ENCODE measurements around the gene USP40.
"Not testable (repeated sequence)": the region's sequence is repeated elsewhere in the genome, so short reads cannot be mapped to it uniquely, and the experiment has no call there.

The USP40 gene, protein sequence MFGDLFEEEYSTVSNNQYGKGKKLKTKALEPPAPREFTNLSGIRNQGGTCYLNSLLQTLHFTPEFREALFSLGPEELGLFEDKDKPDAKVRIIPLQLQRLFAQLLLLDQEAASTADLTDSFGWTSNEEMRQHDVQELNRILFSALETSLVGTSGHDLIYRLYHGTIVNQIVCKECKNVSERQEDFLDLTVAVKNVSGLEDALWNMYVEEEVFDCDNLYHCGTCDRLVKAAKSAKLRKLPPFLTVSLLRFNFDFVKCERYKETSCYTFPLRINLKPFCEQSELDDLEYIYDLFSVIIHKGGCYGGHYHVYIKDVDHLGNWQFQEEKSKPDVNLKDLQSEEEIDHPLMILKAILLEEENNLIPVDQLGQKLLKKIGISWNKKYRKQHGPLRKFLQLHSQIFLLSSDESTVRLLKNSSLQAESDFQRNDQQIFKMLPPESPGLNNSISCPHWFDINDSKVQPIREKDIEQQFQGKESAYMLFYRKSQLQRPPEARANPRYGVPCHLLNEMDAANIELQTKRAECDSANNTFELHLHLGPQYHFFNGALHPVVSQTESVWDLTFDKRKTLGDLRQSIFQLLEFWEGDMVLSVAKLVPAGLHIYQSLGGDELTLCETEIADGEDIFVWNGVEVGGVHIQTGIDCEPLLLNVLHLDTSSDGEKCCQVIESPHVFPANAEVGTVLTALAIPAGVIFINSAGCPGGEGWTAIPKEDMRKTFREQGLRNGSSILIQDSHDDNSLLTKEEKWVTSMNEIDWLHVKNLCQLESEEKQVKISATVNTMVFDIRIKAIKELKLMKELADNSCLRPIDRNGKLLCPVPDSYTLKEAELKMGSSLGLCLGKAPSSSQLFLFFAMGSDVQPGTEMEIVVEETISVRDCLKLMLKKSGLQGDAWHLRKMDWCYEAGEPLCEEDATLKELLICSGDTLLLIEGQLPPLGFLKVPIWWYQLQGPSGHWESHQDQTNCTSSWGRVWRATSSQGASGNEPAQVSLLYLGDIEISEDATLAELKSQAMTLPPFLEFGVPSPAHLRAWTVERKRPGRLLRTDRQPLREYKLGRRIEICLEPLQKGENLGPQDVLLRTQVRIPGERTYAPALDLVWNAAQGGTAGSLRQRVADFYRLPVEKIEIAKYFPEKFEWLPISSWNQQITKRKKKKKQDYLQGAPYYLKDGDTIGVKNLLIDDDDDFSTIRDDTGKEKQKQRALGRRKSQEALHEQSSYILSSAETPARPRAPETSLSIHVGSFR

DNA sequence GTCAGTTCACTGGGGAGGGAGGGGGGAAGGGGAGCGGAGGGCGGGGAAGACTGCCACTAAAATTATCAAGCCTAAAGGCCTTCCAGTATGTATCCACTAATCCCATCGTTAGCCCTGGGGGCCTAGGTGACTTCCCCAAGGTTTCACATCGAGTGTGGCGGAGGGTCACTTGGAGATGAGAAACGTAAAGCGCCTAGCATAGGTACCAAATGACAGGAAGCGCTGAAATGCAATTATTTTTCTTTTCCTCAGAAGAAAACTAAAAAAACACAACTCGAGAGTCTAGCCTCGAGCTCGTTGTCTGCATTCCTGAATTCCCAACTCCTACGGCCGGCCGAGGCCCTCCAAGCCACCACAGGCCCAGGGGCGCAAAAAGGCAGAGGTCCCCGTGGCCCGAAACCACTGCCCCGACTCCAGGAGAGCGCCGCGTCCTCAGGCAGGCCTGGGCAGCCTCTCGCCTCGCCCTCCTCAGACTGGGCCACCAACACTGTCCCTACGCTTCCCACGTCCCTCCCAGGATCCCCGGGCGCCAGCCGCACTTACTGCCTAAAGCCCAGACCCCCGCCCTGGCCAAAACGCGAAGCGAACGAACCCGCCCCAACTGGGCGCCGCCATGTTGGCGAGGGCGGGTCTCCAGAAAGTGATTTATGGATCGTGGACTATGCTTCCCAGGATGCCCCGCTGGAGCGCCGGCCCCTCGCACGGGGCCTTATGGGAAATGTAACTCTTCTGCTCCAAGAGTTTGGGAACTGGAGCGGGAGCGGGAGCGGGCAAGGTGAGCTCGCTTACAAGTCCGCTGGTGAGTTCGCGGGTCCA is at the start of gene USP40:
TSS of gene USP40 (minus strand) at position 642 of the 816 bp plus-strand sequence. CDS start 1,228 bp downstream, outside the sequence.
- in situ Hi-C loops (cut with HindIII; ENCODE audit: low sequenced_read_pairs) = no loop called here

DNA sequence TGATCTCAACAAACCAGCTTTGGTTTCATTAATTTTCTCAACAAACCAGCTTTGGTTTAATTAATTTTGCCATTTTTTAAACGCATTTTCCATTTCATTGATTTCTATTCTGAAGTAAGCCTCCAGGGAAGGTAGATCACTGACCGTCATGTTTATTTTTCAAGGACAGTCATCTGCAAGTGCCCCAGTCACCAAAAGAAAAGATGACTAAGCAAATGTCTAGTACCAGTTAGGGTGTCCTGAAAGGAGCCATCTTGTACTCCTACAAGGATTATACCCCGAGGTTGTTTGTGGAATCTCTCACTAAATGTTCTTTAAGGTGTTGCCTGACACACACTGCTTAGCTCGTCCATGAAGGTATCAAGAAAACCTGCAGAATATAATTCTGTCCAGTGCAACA is 44.7 kb upstream of the USP40 start:
- in situ Hi-C loops (cut with HindIII; ENCODE audit: low sequenced_read_pairs) = no loop called here

- in situ Hi-C loops (cut with HindIII; ENCODE audit: low sequenced_read_pairs) = no loop called here
These were observed 39.1 kb upstream of the USP40 start for GRCh38 chr2:233605680-233606079.

GRCh38 chr2:233604826-233605225 is 38.2 kb upstream of the USP40 start:
- in situ Hi-C loops (cut with HindIII; ENCODE audit: low sequenced_read_pairs) = no loop called here

GRCh38 chr2:233603520-233603919 is 36.9 kb upstream of the USP40 start:
- in situ Hi-C loops (cut with HindIII; ENCODE audit: low sequenced_read_pairs) = no loop called here

DNA sequence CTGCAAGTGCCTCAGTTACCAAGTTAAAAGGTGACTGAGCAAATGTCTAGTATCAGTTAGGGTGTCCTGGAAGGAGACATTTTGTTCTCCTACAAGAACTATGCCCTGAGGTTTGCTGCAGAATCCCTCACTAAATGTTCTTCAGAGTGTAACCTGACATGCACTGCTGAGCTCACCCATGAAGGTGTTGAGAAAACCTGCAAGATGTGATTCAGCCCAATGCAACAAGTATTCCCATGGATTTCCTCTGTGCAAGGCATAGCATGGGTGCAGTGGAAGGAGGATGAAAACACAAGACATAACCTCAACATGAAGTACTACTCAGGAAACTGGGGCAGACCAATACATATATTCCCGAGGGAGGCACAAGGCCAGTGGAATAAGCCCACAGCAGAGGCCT is 35.5 kb upstream of the USP40 start:
- in situ Hi-C loops (cut with HindIII; ENCODE audit: low sequenced_read_pairs) = no loop called here

DNA sequence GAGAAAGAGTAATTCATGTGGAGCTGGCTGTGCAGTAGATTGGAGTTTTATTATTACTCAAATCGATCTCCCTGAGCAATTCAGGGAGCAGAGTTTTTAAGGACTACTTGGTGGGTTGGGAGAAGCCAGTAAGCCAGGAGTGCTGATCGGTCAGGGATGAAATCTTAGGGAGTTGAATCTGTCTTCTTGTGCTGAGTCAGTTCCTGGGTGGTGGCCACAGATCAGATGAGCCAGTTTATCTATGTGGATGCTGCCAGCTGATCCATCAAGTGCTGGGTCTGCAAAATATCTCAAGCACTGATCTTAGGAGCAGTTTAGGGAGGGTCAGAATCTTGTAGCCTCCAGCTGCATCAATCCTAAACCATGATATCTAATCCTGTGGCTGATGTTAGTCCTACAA is 33.8 kb upstream of the USP40 start:
- in situ Hi-C loops (cut with HindIII; ENCODE audit: low sequenced_read_pairs) = no loop called here

- in situ Hi-C loops (cut with HindIII; ENCODE audit: low sequenced_read_pairs) = no loop called here
These were observed 32.4 kb upstream of the USP40 start for GRCh38 chr2:233598952-233599351.

DNA sequence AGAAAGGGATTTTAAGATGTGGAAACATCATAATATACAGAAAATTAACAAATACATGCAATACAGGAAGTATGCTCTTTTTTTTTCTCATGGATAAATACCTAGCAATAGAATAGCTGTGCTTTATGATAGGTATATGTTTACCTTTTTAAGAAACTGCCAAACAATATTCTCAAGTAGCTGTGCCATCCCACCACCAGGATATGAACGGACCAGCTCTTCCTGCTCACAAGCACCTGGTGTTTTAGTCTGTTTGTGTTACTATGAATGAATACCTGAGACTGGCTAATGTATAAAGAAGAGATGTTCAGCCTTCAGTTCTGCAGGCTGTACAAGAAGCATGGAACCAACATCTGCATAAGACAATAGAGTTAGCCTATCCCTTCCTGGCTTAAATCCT is 30.9 kb upstream of the USP40 start:
- in situ Hi-C loops (cut with HindIII; ENCODE audit: low sequenced_read_pairs) = no loop called here

DNA sequence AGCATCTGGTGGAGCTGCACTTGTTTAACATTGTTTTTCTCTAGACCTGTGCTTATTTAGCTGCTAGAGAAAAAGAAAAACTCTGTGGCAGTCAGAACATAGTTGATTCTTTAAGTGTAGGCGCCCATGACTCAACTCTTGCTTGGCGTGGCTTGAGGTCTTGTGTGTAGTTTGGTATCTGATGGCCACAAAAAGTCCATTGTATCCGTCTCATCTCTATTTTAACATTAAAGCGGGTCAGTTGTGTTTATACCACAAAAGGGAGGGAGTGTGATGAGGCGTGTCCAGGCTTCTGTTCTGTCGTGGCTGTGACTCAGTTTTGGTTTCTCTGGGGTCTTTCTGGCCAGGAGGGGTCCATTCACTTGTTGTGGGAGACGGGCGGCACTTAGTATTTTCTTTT is 26.6 kb upstream of the USP40 start:
- in situ Hi-C loops (cut with HindIII; ENCODE audit: low sequenced_read_pairs) = no loop called here

- in situ Hi-C loops (cut with HindIII; ENCODE audit: low sequenced_read_pairs) = not testable (repeated sequence)
These were observed 26.1 kb upstream of the USP40 start for GRCh38 chr2:233592706-233593105.

DNA sequence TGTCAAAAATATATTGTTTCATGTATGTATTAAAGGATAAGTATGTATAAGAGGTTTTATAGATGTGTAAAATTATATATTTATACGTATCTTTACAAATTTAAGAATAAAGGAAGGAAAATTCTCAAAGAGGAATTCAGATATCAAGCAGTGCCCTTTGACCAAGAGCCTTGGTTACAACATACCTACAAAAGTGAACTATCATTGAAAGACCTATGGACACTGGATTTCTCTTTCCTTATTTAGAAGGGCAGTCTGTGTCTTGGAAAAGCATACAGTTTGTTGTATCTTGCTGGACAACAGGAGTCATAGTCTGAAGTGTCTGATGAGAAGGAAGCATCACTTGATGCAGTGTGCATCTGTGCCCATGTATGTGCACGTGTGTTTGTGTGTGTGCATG is 21.8 kb upstream of the USP40 start:
- in situ Hi-C loops (cut with HindIII; ENCODE audit: low sequenced_read_pairs) = no loop called here

DNA sequence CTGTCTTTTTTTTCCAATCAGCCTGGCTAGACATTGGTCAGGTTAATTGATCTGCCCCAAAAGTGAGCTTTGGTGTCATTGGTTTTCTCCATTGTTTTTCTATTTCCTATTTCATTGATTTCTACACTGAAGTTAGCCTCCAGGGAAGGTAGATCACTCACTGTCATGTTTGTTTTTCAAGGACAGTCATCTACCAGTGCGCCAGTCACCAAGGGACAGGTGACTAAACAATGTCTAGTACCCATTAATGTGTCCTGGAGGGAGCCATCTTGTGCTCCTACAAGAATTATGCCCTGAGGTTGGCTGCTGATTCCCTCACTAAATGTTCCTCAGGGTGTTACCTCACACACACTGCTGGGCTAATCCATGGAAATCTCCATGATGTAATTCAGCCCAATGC is 17.6 kb upstream of the USP40 start:
- in situ Hi-C loops (cut with HindIII; ENCODE audit: low sequenced_read_pairs) = no loop called here

DNA sequence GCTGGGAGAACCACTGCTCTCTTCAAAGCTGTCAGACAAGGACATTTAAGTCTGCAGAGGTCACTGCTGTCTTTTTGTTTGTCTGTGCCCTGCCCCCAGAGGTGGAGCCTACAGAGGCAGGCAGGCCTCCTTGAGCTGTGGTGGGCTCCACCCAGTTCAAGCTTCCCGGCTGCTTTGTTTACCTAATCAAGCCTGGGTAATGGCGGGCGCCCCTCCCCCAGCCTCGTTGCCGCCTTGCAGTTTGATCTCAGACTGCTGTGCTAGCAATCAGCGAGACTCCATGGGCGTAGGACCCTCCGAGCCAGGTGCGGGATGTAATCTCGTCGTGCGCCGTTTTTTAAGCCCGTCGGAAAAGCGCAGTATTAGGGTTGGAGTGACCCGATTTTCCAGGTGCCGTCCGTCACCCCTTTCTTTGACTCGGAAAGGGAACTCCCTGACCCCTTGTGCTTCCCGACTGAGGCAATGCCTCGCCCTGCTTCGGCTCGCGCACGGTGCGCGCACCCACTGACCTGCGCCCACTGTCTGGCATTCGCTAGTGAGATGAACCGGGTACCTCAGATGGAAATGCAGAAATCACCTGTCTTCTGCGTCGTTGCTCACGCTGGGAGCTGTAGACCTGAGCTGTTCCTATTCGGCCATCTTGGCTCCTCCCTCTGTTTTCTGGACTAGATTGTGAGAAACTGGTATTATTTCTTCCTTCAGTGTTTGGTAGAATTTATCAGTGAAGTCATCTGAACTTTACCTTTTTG is 16.8 kb upstream of the USP40 start:
- in situ Hi-C loops (cut with HindIII; ENCODE audit: low sequenced_read_pairs) = not testable (repeated sequence)

- in situ Hi-C loops (cut with HindIII; ENCODE audit: low sequenced_read_pairs) = not testable (repeated sequence)
These were observed 10.8 kb upstream of the USP40 start for GRCh38 chr2:233577341-233577740.

GRCh38 chr2:233572468-233572867 is 5.9 kb upstream of the USP40 start:
- in situ Hi-C loops (cut with HindIII; ENCODE audit: low sequenced_read_pairs) = no loop called here

- in situ Hi-C loops (cut with HindIII; ENCODE audit: low sequenced_read_pairs) = no loop called here
These were observed 4.9 kb upstream of the USP40 start for GRCh38 chr2:233571462-233571861.

- in situ Hi-C loops (cut with HindIII; ENCODE audit: low sequenced_read_pairs) = no loop called here
These were observed 4.4 kb upstream of the USP40 start for GRCh38 chr2:233571001-233571400.

DNA sequence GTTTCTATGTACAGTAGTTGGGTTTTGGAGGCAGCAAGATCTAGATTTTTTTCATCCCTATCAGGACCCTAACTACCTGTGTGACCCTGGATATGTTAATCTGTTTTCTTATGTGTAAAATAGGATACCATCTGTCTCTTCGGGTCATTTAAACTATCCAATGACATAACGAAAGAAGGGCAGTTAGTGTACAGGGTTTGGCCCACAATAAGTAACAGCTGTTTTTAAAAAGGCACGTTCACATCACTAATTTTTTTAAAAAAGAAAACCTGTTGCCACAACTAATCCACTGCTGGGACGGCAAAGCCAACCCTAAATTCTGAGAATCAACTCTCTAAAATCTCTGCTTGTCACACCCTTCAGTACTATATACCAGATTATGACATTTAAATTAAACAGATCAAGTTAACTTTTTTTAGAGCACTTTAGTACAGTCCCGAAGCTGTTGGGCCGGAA is 869 bp downstream of the USP40 start:
- in situ Hi-C loops (cut with HindIII; ENCODE audit: low sequenced_read_pairs) = no loop called here
